ENCODE data around the gene VN1R4. TPM values are rescaled to one million over a fixed set of nuclear protein-coding genes. Genes with fewer than 3 reads are reported as not detected.

VN1R4 gene
- total and polyA plus RNA-seq, 2 of the 13 experiments (the other 11 are each of a cell fraction or from before 2014, with no cell fraction given), result not detected

GRCh38 chr19:53311044-53311443 is 43.5 kb upstream of the VN1R4 start:
- CTCF ChIA-PET (ENCODE audit: low intra/inter-chr PET ratio, low total read pairs), result no interaction called here
- no peak for TF ChIP-seq GTF2F1 (IDR thresholded peaks at IDR 0.05; ENCODE audit: low read length)
- no peak for TF ChIP-seq CBX2 (IDR thresholded peaks at IDR 0.05; ENCODE audit: low read depth, low read length)
- no peak for TF ChIP-seq CBX2 (CRISPR knock-in tag; IDR thresholded peaks at IDR 0.05; ENCODE audit: low read depth)
- TF ChIP-seq SOX6 (IDR thresholded peaks at IDR 0.05), result no peak
- TF ChIP-seq SOX6 (CRISPR knock-in tag; IDR thresholded peaks at IDR 0.05), result no peak
- no peak for TF ChIP-seq CAMTA2 (CRISPR knock-in tag; IDR thresholded peaks at IDR 0.05; ENCODE audit: borderline replicate concordance)
- TF ChIP-seq RBAK (CRISPR knock-in tag; IDR thresholded peaks at IDR 0.05), result no peak
- TF ChIP-seq, protein P1, sequence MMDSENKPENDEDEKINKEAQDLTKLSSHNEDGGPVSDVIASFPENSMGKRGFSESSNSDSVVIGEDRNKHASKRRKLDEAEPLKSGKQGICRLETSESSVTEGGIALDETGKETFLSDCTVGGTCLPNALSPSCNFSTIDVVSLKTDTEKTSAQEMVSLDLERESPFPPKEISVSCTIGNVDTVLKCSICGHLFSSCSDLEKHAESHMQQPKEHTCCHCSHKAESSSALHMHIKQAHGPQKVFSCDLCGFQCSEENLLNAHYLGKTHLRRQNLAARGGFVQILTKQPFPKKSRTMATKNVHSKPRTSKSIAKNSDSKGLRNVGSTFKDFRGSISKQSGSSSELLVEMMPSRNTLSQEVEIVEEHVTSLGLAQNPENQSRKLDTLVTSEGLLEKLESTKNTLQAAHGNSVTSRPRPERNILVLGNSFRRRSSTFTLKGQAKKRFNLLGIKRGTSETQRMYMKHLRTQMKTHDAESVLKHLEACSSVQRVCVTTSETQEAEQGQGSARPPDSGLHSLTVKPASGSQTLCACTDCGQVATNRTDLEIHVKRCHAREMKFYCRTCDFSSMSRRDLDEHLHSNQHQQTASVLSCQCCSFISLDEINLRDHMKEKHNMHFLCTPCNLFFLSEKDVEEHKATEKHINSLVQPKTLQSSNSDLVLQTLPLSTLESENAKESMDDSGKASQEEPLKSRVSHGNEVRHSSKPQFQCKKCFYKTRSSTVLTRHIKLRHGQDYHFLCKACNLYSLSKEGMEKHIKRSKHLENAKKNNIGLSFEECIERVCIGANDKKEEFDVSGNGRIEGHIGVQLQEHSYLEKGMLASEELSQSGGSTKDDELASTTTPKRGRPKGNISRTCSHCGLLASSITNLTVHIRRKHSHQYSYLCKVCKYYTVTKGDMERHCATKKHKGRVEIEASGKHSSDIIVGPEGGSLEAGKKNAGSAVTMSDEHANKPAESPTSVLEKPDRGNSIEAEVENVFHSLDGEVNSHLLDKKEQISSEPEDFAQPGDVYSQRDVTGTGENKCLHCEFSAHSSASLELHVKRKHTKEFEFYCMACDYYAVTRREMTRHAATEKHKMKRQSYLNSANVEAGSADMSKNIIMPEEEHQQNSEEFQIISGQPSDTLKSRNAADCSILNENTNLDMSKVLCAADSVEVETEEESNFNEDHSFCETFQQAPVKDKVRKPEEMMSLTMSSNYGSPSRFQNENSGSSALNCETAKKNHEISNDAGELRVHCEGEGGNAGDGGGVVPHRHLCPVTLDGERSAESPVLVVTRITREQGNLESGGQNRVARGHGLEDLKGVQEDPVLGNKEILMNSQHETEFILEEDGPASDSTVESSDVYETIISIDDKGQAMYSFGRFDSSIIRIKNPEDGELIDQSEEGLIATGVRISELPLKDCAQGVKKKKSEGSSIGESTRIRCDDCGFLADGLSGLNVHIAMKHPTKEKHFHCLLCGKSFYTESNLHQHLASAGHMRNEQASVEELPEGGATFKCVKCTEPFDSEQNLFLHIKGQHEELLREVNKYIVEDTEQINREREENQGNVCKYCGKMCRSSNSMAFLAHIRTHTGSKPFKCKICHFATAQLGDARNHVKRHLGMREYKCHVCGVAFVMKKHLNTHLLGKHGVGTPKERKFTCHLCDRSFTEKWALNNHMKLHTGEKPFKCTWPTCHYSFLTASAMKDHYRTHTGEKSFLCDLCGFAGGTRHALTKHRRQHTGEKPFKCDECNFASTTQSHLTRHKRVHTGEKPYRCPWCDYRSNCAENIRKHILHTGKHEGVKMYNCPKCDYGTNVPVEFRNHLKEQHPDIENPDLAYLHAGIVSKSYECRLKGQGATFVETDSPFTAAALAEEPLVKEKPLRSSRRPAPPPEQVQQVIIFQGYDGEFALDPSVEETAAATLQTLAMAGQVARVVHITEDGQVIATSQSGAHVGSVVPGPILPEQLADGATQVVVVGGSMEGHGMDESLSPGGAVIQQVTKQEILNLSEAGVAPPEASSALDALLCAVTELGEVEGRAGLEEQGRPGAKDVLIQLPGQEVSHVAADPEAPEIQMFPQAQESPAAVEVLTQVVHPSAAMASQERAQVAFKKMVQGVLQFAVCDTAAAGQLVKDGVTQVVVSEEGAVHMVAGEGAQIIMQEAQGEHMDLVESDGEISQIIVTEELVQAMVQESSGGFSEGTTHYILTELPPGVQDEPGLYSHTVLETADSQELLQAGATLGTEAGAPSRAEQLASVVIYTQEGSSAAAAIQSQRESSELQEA (CRISPR knock-in tag; IDR thresholded peaks at IDR 0.05; ENCODE audit: not compliant biosample characterization), result no peak
- TF ChIP-seq ZNF558 (CRISPR knock-in tag; IDR thresholded peaks at IDR 0.05; ENCODE audit: borderline replicate concordance), result no peak
- TF ChIP-seq PHF8 (CRISPR knock-in tag; IDR thresholded peaks at IDR 0.05), result no peak
- no peak for TF ChIP-seq TEF (CRISPR knock-in tag; IDR thresholded peaks at IDR 0.05)
- no peak for TF ChIP-seq ZNF598 (CRISPR knock-in tag; IDR thresholded peaks at IDR 0.05; ENCODE audit: borderline replicate concordance)
- no peak for TF ChIP-seq PHF21A (CRISPR knock-in tag; IDR thresholded peaks at IDR 0.05)
- TF ChIP-seq ATF1 (CRISPR knock-in tag; IDR thresholded peaks at IDR 0.05), result no peak
- no peak for TF ChIP-seq HES4 (CRISPR knock-in tag; IDR thresholded peaks at IDR 0.05; ENCODE audit: borderline replicate concordance)
- TF ChIP-seq CEBPG (CRISPR knock-in tag; IDR thresholded peaks at IDR 0.05), result no peak
- no peak for TF ChIP-seq ZNF253 (CRISPR knock-in tag; IDR thresholded peaks at IDR 0.05; ENCODE audit: borderline replicate concordance)
- TF ChIP-seq MXI1 (IDR thresholded peaks at IDR 0.05; ENCODE audit: borderline replicate concordance, low read depth, low read length), result no peak

More at GRCh38 chr19:53311044-53311443, 43.5 kb upstream of the VN1R4 start:
- Histone ChIP-seq H2AFZ (ENCODE audit: low read length) (no peak overlapping the region), H3K4me2 (ENCODE audit: low read depth, low read length) (no peak overlapping the region), H3K9me3 (ENCODE audit: low read length) (peaks cover 14% of the 10 kb centered on the region; the same call in 1 of the 2 replicates), H3K27me3 (ENCODE audit: control insufficient read depth in 1 of 2, insufficient read depth in 2 of 2, low read length in 2 of 2) (peaks cover 0 to 11% of the 10 kb centered on the region in 2 experiments; a peak in 1 of 5 replicates), H3K9ac (ENCODE audit: insufficient read depth, low read depth, low read length) (no peak overlapping the region), H4K20me1 (ENCODE audit: insufficient read depth, low read length) (no peaks in the 10 kb centered on the region), H3K4me3 (replicated peaks in 1 of 3; ENCODE audit: insufficient read depth in 1 of 3, low read depth in 2 of 3, low read length in 3 of 3) (no peak overlapping the region), H3K79me2 (ENCODE audit: insufficient read depth, low read length) (no peaks in the 10 kb centered on the region), H3K4me1 (ENCODE audit: insufficient read depth, low read length) (no peaks in the 10 kb centered on the region), H3K27ac (ENCODE audit: extremely low read length, insufficient read depth, low read length) (no peak overlapping the region), H3K36me3 (replicated peaks in 1 of 2; ENCODE audit: control insufficient read depth in 1 of 2, insufficient read depth in 2 of 2, low read length in 2 of 2) (no peaks in the 10 kb centered on the region)
- no TSS peak for BruUV-seq (replicated peaks)
- 23% methylated on average over 11 of the region's 11 CpGs for WGBS (ENCODE audit: low lambda C conversion rate)
- POLR2A ChIA-PET, result no interaction called here
- ATAC-seq, result no peak
- in situ Hi-C loops (cut with HindIII; ENCODE audit: extremely low pct_ligation_motif_present, low pct_unique_long_range_greater_than_20kb) (no loop called here), intact Hi-C loops (cut with micrococcal nuclease; ENCODE audit: unreplicated experiment) (no loop called here)
- no peak for DNase-seq (ENCODE audit: low spot score)
- no peak for FAIRE-seq

All from HepG2 (cell line).